ENCODE data around the gene FBXL16. TPM values are rescaled to one million over a fixed set of nuclear protein-coding genes. Genes with fewer than 3 reads are reported as not detected.

The FBXL16 gene
- total and polyA plus RNA-seq, 2 of the 13 experiments (the other 11 are each of a cell fraction or from before 2014, with no cell fraction given): 0.22 to 2.0 TPM

DNA sequence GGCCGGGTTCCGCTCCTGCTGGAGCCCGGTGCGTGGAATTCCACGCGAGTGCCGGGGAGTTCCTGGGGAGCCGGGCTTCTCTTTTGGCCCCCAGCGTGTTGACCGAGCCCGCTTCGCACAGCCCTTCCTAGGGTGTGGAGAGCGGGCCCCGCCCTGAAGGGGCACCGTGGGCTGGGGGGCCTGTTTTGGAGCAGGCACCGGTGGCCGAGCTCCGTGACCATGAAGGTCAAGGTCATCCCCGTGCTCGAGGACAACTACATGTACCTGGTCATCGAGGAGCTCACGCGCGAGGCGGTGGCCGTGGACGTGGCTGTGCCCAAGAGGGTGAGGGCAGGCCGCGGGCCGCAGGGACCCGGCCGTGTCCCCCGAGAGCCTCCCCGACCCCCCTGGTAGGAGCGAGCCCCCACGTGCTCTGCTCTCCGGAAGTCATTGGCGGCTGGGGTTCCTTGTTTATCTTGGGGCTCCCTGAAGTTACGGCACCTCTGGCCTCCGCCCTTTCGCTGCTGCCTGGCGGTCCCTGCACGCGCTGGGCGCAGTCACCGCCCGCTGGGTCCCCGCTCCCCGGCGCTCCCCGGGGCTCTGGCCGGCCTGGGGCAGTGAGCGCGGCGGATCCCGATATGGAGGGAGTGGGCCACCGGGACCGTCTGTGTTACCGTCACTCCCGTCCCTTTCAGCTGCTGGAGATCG lies 21.8 kb upstream of the FBXL16 start (continued):
- TF ChIP-seq, protein P1, sequence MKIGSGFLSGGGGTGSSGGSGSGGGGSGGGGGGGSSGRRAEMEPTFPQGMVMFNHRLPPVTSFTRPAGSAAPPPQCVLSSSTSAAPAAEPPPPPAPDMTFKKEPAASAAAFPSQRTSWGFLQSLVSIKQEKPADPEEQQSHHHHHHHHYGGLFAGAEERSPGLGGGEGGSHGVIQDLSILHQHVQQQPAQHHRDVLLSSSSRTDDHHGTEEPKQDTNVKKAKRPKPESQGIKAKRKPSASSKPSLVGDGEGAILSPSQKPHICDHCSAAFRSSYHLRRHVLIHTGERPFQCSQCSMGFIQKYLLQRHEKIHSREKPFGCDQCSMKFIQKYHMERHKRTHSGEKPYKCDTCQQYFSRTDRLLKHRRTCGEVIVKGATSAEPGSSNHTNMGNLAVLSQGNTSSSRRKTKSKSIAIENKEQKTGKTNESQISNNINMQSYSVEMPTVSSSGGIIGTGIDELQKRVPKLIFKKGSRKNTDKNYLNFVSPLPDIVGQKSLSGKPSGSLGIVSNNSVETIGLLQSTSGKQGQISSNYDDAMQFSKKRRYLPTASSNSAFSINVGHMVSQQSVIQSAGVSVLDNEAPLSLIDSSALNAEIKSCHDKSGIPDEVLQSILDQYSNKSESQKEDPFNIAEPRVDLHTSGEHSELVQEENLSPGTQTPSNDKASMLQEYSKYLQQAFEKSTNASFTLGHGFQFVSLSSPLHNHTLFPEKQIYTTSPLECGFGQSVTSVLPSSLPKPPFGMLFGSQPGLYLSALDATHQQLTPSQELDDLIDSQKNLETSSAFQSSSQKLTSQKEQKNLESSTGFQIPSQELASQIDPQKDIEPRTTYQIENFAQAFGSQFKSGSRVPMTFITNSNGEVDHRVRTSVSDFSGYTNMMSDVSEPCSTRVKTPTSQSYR (CRISPR knock-in tag; IDR thresholded peaks at IDR 0.05; ENCODE audit: borderline replicate concordance): no peak
- TF ChIP-seq ZFY (CRISPR knock-in tag; IDR thresholded peaks at IDR 0.05): no peak; the same call in 1 of the 2 replicates
- TF ChIP-seq PCBP2 (optimal IDR thresholded peaks at IDR 0.05; ENCODE audit: low read depth, low read length, poor library complexity, severe bottlenecking): no peak
- TF ChIP-seq, protein P2, sequence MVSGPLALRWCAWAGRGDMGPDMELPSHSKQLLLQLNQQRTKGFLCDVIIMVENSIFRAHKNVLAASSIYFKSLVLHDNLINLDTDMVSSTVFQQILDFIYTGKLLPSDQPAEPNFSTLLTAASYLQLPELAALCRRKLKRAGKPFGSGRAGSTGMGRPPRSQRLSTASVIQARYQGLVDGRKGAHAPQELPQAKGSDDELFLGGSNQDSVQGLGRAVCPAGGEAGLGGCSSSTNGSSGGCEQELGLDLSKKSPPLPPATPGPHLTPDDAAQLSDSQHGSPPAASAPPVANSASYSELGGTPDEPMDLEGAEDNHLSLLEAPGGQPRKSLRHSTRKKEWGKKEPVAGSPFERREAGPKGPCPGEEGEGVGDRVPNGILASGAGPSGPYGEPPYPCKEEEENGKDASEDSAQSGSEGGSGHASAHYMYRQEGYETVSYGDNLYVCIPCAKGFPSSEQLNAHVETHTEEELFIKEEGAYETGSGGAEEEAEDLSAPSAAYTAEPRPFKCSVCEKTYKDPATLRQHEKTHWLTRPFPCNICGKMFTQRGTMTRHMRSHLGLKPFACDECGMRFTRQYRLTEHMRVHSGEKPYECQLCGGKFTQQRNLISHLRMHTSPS (CRISPR knock-in tag; IDR thresholded peaks at IDR 0.05; ENCODE audit: low read depth): no peak
- TF ChIP-seq ZNF891 (CRISPR knock-in tag; IDR thresholded peaks at IDR 0.05): no peak
- no peak for TF ChIP-seq MAFK (conservative IDR thresholded peaks at IDR 0.05 in 1 of 2, IDR thresholded peaks at IDR 0.05 in 1 of 2; ENCODE audit: low read length in 2 of 2)
- TF ChIP-seq THYN1 (CRISPR knock-in tag; IDR thresholded peaks at IDR 0.05; ENCODE audit: borderline replicate concordance, low read depth): no peak
- TF ChIP-seq SIX1 (CRISPR knock-in tag; IDR thresholded peaks at IDR 0.05; ENCODE audit: borderline replicate concordance): no peak
- TF ChIP-seq, protein P3, sequence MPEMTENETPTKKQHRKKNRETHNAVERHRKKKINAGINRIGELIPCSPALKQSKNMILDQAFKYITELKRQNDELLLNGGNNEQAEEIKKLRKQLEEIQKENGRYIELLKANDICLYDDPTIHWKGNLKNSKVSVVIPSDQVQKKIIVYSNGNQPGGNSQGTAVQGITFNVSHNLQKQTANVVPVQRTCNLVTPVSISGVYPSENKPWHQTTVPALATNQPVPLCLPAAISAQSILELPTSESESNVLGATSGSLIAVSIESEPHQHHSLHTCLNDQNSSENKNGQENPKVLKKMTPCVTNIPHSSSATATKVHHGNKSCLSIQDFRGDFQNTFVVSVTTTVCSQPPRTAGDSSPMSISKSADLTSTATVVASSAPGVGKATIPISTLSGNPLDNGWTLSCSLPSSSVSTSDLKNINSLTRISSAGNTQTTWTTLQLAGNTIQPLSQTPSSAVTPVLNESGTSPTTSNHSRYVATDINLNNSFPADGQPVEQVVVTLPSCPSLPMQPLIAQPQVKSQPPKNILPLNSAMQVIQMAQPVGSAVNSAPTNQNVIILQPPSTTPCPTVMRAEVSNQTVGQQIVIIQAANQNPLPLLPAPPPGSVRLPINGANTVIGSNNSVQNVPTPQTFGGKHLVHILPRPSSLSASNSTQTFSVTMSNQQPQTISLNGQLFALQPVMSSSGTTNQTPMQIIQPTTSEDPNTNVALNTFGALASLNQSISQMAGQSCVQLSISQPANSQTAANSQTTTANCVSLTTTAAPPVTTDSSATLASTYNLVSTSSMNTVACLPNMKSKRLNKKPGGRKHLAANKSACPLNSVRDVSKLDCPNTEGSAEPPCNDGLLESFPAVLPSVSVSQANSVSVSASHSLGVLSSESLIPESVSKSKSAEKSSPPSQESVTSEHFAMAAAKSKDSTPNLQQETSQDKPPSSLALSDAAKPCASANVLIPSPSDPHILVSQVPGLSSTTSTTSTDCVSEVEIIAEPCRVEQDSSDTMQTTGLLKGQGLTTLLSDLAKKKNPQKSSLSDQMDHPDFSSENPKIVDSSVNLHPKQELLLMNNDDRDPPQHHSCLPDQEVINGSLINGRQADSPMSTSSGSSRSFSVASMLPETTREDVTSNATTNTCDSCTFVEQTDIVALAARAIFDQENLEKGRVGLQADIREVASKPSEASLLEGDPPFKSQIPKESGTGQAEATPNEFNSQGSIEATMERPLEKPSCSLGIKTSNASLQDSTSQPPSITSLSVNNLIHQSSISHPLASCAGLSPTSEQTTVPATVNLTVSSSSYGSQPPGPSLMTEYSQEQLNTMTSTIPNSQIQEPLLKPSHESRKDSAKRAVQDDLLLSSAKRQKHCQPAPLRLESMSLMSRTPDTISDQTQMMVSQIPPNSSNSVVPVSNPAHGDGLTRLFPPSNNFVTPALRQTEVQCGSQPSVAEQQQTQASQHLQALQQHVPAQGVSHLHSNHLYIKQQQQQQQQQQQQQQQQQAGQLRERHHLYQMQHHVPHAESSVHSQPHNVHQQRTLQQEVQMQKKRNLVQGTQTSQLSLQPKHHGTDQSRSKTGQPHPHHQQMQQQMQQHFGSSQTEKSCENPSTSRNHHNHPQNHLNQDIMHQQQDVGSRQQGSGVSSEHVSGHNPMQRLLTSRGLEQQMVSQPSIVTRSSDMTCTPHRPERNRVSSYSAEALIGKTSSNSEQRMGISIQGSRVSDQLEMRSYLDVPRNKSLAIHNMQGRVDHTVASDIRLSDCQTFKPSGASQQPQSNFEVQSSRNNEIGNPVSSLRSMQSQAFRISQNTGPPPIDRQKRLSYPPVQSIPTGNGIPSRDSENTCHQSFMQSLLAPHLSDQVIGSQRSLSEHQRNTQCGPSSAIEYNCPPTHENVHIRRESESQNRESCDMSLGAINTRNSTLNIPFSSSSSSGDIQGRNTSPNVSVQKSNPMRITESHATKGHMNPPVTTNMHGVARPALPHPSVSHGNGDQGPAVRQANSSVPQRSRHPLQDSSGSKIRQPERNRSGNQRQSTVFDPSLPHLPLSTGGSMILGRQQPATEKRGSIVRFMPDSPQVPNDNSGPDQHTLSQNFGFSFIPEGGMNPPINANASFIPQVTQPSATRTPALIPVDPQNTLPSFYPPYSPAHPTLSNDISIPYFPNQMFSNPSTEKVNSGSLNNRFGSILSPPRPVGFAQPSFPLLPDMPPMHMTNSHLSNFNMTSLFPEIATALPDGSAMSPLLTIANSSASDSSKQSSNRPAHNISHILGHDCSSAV (CRISPR knock-in tag; IDR thresholded peaks at IDR 0.05; ENCODE audit: borderline replicate concordance): no peak
- TF ChIP-seq ZSCAN9 (CRISPR knock-in tag; IDR thresholded peaks at IDR 0.05; ENCODE audit: borderline replicate concordance): no peak
- TF ChIP-seq, protein P4, sequence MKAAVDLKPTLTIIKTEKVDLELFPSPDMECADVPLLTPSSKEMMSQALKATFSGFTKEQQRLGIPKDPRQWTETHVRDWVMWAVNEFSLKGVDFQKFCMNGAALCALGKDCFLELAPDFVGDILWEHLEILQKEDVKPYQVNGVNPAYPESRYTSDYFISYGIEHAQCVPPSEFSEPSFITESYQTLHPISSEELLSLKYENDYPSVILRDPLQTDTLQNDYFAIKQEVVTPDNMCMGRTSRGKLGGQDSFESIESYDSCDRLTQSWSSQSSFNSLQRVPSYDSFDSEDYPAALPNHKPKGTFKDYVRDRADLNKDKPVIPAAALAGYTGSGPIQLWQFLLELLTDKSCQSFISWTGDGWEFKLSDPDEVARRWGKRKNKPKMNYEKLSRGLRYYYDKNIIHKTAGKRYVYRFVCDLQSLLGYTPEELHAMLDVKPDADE (CRISPR knock-in tag; IDR thresholded peaks at IDR 0.05): no peak
- no peak for TF ChIP-seq PHF5A (CRISPR knock-in tag; IDR thresholded peaks at IDR 0.05; ENCODE audit: low read depth, unreplicated experiment)
- no peak for TF ChIP-seq HNRNPK (IDR thresholded peaks at IDR 0.05; ENCODE audit: low read depth, low read length, poor library complexity, severe bottlenecking)
- TF ChIP-seq ZNF263 (CRISPR knock-in tag; IDR thresholded peaks at IDR 0.05): no peak
